ENCODE results near the gene ARHGEF12. TPM values are rescaled to one million over a fixed set of nuclear protein-coding genes. Genes with fewer than 3 reads are reported as not detected.

ARHGEF12 gene
- total and polyA plus RNA-seq, 7 experiments from 2014 or later: 0.38 to 13.1 (median 2.7) TPM

- DNase-seq (no peak), ATAC-seq (no peak)
- no peak overlapping the region for H3K4me3 Mint-ChIP-seq
- Histone ChIP-seq H3K4me1 (ENCODE audit: control insufficient read depth in 2 of 2, insufficient read depth in 2 of 2, low read length in 2 of 2) (no peaks in the 10 kb centered on the region), H3K9me3 (ENCODE audit: control insufficient read depth in 2 of 3, low read length in 3 of 3) (no peaks in the 10 kb centered on the region), H3K27me3 (ENCODE audit: control insufficient read depth in 2 of 2, insufficient read depth in 2 of 2, low read length in 2 of 2) (no peaks in the 10 kb centered on the region), H3K27ac (ENCODE audit: low read depth, low read length) (no peak overlapping the region), H3K4me3 (ENCODE audit: low read length) (no peak overlapping the region), H3K36me3 (ENCODE audit: control insufficient read depth in 2 of 3, insufficient read depth in 3 of 3, low read length in 3 of 3) (no peaks in the 10 kb centered on the region)
- H3K9me3 Mint-ChIP-seq: peaks cover 0 to 1% (median 0%) of the 10 kb centered on the region in 11 donors
- no peak overlapping the region for H3K27ac Mint-ChIP-seq
- peaks cover 0 to 1% (median 0%) of the 10 kb centered on the region in 7 donors for H3K4me1 Mint-ChIP-seq
- intact Hi-C loops (cut with micrococcal nuclease): no loop called here
- H3K27me3 Mint-ChIP-seq: peaks cover 4 to 23% (median 21%) of the 10 kb centered on the region in 5 donors
- ChIA-PET POLR2A (no interaction called here), CTCF (no interaction called here)
- no peaks in the 10 kb centered on the region for H3K36me3 Mint-ChIP-seq
Observed at GRCh38 chr11:120305286-120305685, 30.9 kb upstream of the ARHGEF12 start.

- DNase-seq (no peak), ATAC-seq (no peak)
- POLR2A ChIA-PET: no interaction called here
- Mint-ChIP-seq H3K27ac (no peak overlapping the region), H3K4me3 (no peak overlapping the region), H3K27me3 (peaks cover 4 to 19% (median 17%) of the 10 kb centered on the region in 5 donors), H3K4me1 (peaks cover 0 to 1% (median 0%) of the 10 kb centered on the region in 7 donors), H3K36me3 (no peaks in the 10 kb centered on the region), H3K9me3 (peaks cover 0 to 1% (median 0%) of the 10 kb centered on the region in 11 donors)
- intact Hi-C loops (cut with micrococcal nuclease): no loop called here
- Histone ChIP-seq H3K27ac (ENCODE audit: low read depth, low read length) (no peak overlapping the region), H3K36me3 (ENCODE audit: control insufficient read depth in 2 of 3, insufficient read depth in 3 of 3, low read length in 3 of 3) (no peaks in the 10 kb centered on the region), H3K4me3 (ENCODE audit: low read length) (no peak overlapping the region), H3K4me1 (ENCODE audit: control insufficient read depth in 2 of 2, insufficient read depth in 2 of 2, low read length in 2 of 2) (no peaks in the 10 kb centered on the region), H3K9me3 (ENCODE audit: control insufficient read depth in 2 of 3, low read length in 3 of 3) (no peaks in the 10 kb centered on the region), H3K27me3 (ENCODE audit: control insufficient read depth in 2 of 2, insufficient read depth in 2 of 2, low read length in 2 of 2) (no peaks in the 10 kb centered on the region)
- CTCF ChIA-PET: no interaction called here
Observed at GRCh38 chr11:120306519-120307242, 29.5 kb upstream of the ARHGEF12 start.

- H3K36me3 ChIP-seq (ENCODE audit: control insufficient read depth in 2 of 3, insufficient read depth in 3 of 3, low read length in 3 of 3): no peaks in the 10 kb centered on the region
- intact Hi-C loops (cut with micrococcal nuclease): no loop called here
- no peaks in the 10 kb centered on the region for H3K36me3 Mint-ChIP-seq
- ChIA-PET CTCF (no interaction called here), POLR2A (no interaction called here)
- no peak overlapping the region for H3K4me3 ChIP-seq (ENCODE audit: low read length)
- no peaks in the 10 kb centered on the region for H3K4me1 ChIP-seq (ENCODE audit: control insufficient read depth in 2 of 2, insufficient read depth in 2 of 2, low read length in 2 of 2)
- H3K4me1 Mint-ChIP-seq: no peaks in the 10 kb centered on the region
- DNase-seq (no peak), ATAC-seq (no peak)
- no peak overlapping the region for H3K4me3 Mint-ChIP-seq
- H3K9me3 Mint-ChIP-seq: peaks cover 0 to 1% (median 0%) of the 10 kb centered on the region in 11 donors
- H3K27ac Mint-ChIP-seq: no peak overlapping the region
- peaks cover 6 to 14% (median 12%) of the 10 kb centered on the region in 5 donors for H3K27me3 Mint-ChIP-seq
- no peaks in the 10 kb centered on the region for H3K9me3 ChIP-seq (ENCODE audit: control insufficient read depth in 2 of 3, low read length in 3 of 3)
- H3K27me3 ChIP-seq (ENCODE audit: control insufficient read depth in 2 of 2, insufficient read depth in 2 of 2, low read length in 2 of 2): no peaks in the 10 kb centered on the region
- H3K27ac ChIP-seq (ENCODE audit: low read depth, low read length): no peak overlapping the region
Observed at GRCh38 chr11:120307476-120307875, 28.7 kb upstream of the ARHGEF12 start.

GRCh38 chr11:120308081-120308480 is 28.1 kb upstream of the ARHGEF12 start:
- ATAC-seq: no peak
- H3K27ac ChIP-seq (ENCODE audit: low read depth, low read length): no peak overlapping the region
- no peaks in the 10 kb centered on the region for H3K4me1 ChIP-seq (ENCODE audit: control insufficient read depth in 2 of 2, insufficient read depth in 2 of 2, low read length in 2 of 2)
- POLR2A ChIA-PET: no interaction called here
- H3K27me3 ChIP-seq (ENCODE audit: control insufficient read depth in 2 of 2, insufficient read depth in 2 of 2, low read length in 2 of 2): no peaks in the 10 kb centered on the region
- H3K9me3 Mint-ChIP-seq: no peaks in the 10 kb centered on the region
- H3K36me3 Mint-ChIP-seq: no peaks in the 10 kb centered on the region
- DNase-seq: no peak
- intact Hi-C loops (cut with micrococcal nuclease): no loop called here
- H3K4me1 Mint-ChIP-seq: no peaks in the 10 kb centered on the region
- CTCF ChIA-PET: no interaction called here
- H3K4me3 Mint-ChIP-seq: no peak overlapping the region
- H3K27ac Mint-ChIP-seq: no peak overlapping the region
- H3K4me3 ChIP-seq (ENCODE audit: low read length): no peak overlapping the region
- H3K36me3 ChIP-seq (ENCODE audit: control insufficient read depth in 2 of 3, insufficient read depth in 3 of 3, low read length in 3 of 3): no peaks in the 10 kb centered on the region
- H3K27me3 Mint-ChIP-seq: peaks cover 10 to 19% (median 18%) of the 10 kb centered on the region in 5 donors
- H3K9me3 ChIP-seq (ENCODE audit: control insufficient read depth in 2 of 3, low read length in 3 of 3): no peaks in the 10 kb centered on the region

GRCh38 chr11:120310870-120311269 is 25.3 kb upstream of the ARHGEF12 start:
- no peak for DNase-seq
- ChIA-PET POLR2A (no interaction called here), CTCF (no interaction called here)
- H3K4me1 ChIP-seq (ENCODE audit: control insufficient read depth in 2 of 2, insufficient read depth in 2 of 2, low read length in 2 of 2): no peaks in the 10 kb centered on the region
- H3K27ac ChIP-seq (ENCODE audit: low read depth, low read length): no peak overlapping the region
- no peaks in the 10 kb centered on the region for H3K9me3 ChIP-seq (ENCODE audit: control insufficient read depth in 2 of 3, low read length in 3 of 3)
- no peaks in the 10 kb centered on the region for H3K27me3 ChIP-seq (ENCODE audit: control insufficient read depth in 2 of 2, insufficient read depth in 2 of 2, low read length in 2 of 2)
- H3K4me3 Mint-ChIP-seq: no peak overlapping the region
- H3K4me1 Mint-ChIP-seq: no peaks in the 10 kb centered on the region
- no peaks in the 10 kb centered on the region for H3K36me3 ChIP-seq (ENCODE audit: control insufficient read depth in 2 of 3, insufficient read depth in 3 of 3, low read length in 3 of 3)
- H3K36me3 Mint-ChIP-seq: no peaks in the 10 kb centered on the region
- H3K27me3 Mint-ChIP-seq: peaks cover 0 to 14% (median 8%) of the 10 kb centered on the region in 5 donors
- intact Hi-C loops (cut with micrococcal nuclease): no loop called here
- no peak overlapping the region for H3K4me3 ChIP-seq (ENCODE audit: low read length)
- no peaks in the 10 kb centered on the region for H3K9me3 Mint-ChIP-seq
- no peak for ATAC-seq
- H3K27ac Mint-ChIP-seq: no peak overlapping the region

GRCh38 chr11:120314861-120315260 is 21.4 kb upstream of the ARHGEF12 start:
- intact Hi-C loops (cut with micrococcal nuclease): no loop called here
- no peak overlapping the region for H3K27ac ChIP-seq (ENCODE audit: low read depth, low read length)
- ChIA-PET CTCF (no interaction called here), POLR2A (no interaction called here)
- peaks cover 9 to 38% (median 21%) of the 10 kb centered on the region in 5 donors for H3K27me3 Mint-ChIP-seq
- no peaks in the 10 kb centered on the region for H3K9me3 Mint-ChIP-seq
- H3K27ac Mint-ChIP-seq: no peak overlapping the region
- H3K36me3 ChIP-seq (ENCODE audit: control insufficient read depth in 2 of 3, insufficient read depth in 3 of 3, low read length in 3 of 3): no peaks in the 10 kb centered on the region
- no peak for DNase-seq
- H3K4me3 Mint-ChIP-seq: no peak overlapping the region
- no peaks in the 10 kb centered on the region for H3K9me3 ChIP-seq (ENCODE audit: control insufficient read depth in 2 of 3, low read length in 3 of 3)
- H3K36me3 Mint-ChIP-seq: no peaks in the 10 kb centered on the region
- H3K4me1 Mint-ChIP-seq: no peaks in the 10 kb centered on the region
- ATAC-seq: no peak
- no peaks in the 10 kb centered on the region for H3K27me3 ChIP-seq (ENCODE audit: control insufficient read depth in 2 of 2, insufficient read depth in 2 of 2, low read length in 2 of 2)
- H3K4me1 ChIP-seq (ENCODE audit: control insufficient read depth in 2 of 2, insufficient read depth in 2 of 2, low read length in 2 of 2): no peaks in the 10 kb centered on the region
- H3K4me3 ChIP-seq (ENCODE audit: low read length): no peak overlapping the region

All from naive thymus-derived CD4-positive, alpha-beta T cell (primary cell).